Lower lobe of right lung (tissue), 2 donors: Measurements from ENCODE around the gene TARBP2. TPM values are rescaled to one million over a fixed set of nuclear protein-coding genes. Genes with fewer than 3 reads are reported as not detected.

ENCODE experiments used
- ATAC-seq, 2 donors: fragments of 200-7000 bp; cut with Tn5 transposase; one replicate each; pipeline ENCODE4 v1.9.1; 2020 to 2022; ENCODE audit warnings: mild to moderate bottlenecking in 2 of 2, moderate library complexity in 2 of 2
- DNase-seq: peaks from one replicate; pipeline ENCODE4 v3.0.0-alpha.2; 2020
- H3K27ac ChIP-seq: fragments of 200-600 bp; one replicate; pipeline ENCODE4 v1.8.0; 2022
- H3K27me3 ChIP-seq: fragments of 200-600 bp; one replicate; pipeline ENCODE4 v1.8.0; 2022; ENCODE audit warnings: low read depth
- H3K36me3 ChIP-seq: fragments of 200-600 bp; one replicate; pipeline ENCODE4 v1.8.0; 2022; ENCODE audit warnings: mild to moderate bottlenecking
- H3K4me1 ChIP-seq: fragments of 200-600 bp; one replicate; pipeline ENCODE4 v1.8.0; 2022
- H3K4me3 ChIP-seq: fragments of 200-600 bp; one replicate; pipeline ENCODE4 v1.8.0; 2022; ENCODE audit warnings: mild to moderate bottlenecking
- H3K9me3 ChIP-seq: fragments of 200-600 bp; one replicate; pipeline ENCODE4 v1.8.0; 2022
- intact Hi-C: fragments of 100-400 bp; cut with DNase I; formaldehyde crosslinking; loops from one replicate; pipeline ENCODE4 v1.11.0; 2022
- total RNA-seq: library from RNA; stranded (reverse); fragmentation: NEBNext Ultra II Directional; extraction: Animal tissue kit (Norgen Biotek cat#: 25700); gene quantifications from one replicate; pipeline ENCODE4 v1.2.1, GENCODE V29; 2021
- TF ChIP-seq, protein P1 (sequence below): fragments of 200-600 bp; IDR thresholded peaks from one replicate; pipeline ENCODE4 v1.8.0; 2022; ENCODE audit warnings: antibody characterized with exemption, mild to moderate bottlenecking
- donor health status: DM: no; HTN: yes; CAD: no; lungs with severe emphysema.

Gene TARBP2
- total RNA-seq, 1 donor from 2014 or later, result 34.3 TPM

DNA sequence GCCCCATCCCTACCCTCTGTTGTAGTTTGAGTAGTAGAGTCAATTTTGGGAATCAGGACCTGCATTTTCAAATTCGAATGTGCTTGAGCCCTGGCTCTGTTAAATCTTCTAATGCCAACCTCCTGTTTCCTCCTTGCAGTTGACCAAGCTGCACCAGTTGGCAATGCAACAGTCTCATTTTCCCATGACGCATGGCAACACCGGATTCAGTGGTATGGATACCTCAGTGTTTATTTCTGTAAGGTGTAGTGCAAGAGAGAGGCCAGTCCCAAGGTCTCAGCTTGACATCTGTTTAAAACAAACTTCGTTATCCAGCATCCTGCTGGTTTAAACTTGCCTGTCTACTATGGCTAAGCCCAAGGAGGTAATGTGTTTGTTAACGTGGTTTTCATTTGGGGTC is 34.0 kb upstream of the TARBP2 start:
- Histone ChIP-seq H3K4me1 (peaks cover 2% of the 10 kb centered on the region), H3K27ac (no peak overlapping the region), H3K27me3 (no peaks in the 10 kb centered on the region), H3K4me3 (no peak overlapping the region), H3K36me3 (peaks cover 100% of the 10 kb centered on the region), H3K9me3 (no peaks in the 10 kb centered on the region)
- intact Hi-C loops, result no loop called here
- no peak for DNase-seq
- no peak for ATAC-seq
- TF ChIP-seq, protein P1, sequence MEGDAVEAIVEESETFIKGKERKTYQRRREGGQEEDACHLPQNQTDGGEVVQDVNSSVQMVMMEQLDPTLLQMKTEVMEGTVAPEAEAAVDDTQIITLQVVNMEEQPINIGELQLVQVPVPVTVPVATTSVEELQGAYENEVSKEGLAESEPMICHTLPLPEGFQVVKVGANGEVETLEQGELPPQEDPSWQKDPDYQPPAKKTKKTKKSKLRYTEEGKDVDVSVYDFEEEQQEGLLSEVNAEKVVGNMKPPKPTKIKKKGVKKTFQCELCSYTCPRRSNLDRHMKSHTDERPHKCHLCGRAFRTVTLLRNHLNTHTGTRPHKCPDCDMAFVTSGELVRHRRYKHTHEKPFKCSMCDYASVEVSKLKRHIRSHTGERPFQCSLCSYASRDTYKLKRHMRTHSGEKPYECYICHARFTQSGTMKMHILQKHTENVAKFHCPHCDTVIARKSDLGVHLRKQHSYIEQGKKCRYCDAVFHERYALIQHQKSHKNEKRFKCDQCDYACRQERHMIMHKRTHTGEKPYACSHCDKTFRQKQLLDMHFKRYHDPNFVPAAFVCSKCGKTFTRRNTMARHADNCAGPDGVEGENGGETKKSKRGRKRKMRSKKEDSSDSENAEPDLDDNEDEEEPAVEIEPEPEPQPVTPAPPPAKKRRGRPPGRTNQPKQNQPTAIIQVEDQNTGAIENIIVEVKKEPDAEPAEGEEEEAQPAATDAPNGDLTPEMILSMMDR, result no peak

DNA sequence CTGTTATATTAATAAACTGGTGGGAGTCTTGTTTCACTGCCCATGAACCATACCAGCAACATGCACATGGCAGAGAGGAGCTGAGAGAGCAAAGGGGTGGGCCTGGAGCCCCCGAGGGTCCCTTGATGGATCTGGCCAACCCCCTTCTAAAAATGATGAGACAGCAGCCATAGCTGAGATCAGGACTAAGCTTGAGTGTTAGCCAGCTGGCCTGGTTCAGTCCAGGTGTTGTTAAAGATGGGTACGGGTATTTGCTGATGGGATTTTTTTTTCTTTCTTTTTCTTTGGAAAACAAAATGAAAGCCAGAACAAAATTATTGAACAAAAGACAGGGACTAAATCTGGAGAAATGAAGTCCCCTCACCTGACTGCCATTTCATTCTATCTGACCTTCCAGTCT is 33.2 kb upstream of the TARBP2 start:
- H3K27ac ChIP-seq, result no peak overlapping the region
- H3K4me1 ChIP-seq, result peaks cover 9% of the 10 kb centered on the region
- H3K36me3 ChIP-seq, result peaks cover 100% of the 10 kb centered on the region
- intact Hi-C loops, result no loop called here
- TF ChIP-seq, protein P1, result no peak
- no peaks in the 10 kb centered on the region for H3K9me3 ChIP-seq
- ATAC-seq, result no peak
- DNase-seq, result no peak
- H3K4me3 ChIP-seq, result no peak overlapping the region
- H3K27me3 ChIP-seq, result no peaks in the 10 kb centered on the region

DNA sequence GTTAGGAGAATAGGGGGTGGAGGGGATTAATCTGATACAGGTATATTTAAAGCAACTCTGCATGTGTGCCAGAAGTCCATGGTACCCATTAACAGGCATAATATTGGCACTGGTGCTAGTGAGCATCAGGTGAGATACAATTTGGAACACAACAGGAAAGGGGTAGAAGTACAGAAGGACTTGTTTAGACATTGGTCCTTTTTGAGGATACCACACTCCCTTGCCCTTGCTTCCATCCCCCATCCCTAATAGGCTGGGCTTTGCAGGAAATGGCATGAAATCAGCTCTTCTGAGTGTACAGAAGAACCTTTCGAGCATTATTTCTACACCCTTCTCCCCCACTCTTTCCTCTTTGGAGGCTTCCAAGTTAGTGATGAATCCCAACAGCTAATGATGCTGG is 32.8 kb upstream of the TARBP2 start:
- intact Hi-C loops, result no loop called here
- no peaks in the 10 kb centered on the region for H3K9me3 ChIP-seq
- TF ChIP-seq, protein P1, result no peak
- peaks cover 12% of the 10 kb centered on the region for H3K4me1 ChIP-seq
- no peak overlapping the region for H3K4me3 ChIP-seq
- H3K27me3 ChIP-seq, result no peaks in the 10 kb centered on the region
- no peak for ATAC-seq
- DNase-seq, result no peak
- peaks cover 100% of the 10 kb centered on the region for H3K36me3 ChIP-seq
- H3K27ac ChIP-seq, result no peak overlapping the region

DNA sequence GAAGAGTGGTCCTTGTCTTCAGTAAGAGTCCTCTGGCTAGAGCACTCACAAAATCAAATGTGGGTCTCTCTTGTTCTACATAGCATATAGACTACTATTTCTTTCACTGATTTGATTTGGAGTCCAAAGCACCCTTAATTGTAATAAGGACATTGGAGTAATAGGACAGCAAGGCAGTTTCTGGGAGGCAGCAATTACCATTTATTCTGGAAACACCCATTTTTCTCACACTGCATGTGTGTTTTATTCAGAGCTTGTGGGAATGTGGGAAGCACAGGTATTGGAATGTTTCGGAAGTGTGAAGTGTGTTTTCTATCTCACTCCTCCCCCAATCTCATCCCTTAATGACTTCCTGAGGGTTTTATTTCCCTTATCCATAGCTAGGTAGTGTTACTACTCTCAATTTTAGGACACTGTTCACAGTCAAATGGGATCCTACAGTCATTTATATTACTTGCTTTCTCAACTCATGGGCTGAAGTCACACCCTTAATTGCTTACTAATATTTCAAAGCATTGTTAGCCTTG is 29.0 kb upstream of the TARBP2 start:
- Histone ChIP-seq H3K4me1 (peaks cover 28% of the 10 kb centered on the region), H3K4me3 (no peak overlapping the region), H3K36me3 (peaks cover 100% of the 10 kb centered on the region), H3K27ac (no peak overlapping the region), H3K27me3 (no peaks in the 10 kb centered on the region), H3K9me3 (no peaks in the 10 kb centered on the region)
- ATAC-seq, result no peak
- TF ChIP-seq, protein P1, result no peak
- DNase-seq, result no peak
- intact Hi-C loops, result no loop called here

DNA sequence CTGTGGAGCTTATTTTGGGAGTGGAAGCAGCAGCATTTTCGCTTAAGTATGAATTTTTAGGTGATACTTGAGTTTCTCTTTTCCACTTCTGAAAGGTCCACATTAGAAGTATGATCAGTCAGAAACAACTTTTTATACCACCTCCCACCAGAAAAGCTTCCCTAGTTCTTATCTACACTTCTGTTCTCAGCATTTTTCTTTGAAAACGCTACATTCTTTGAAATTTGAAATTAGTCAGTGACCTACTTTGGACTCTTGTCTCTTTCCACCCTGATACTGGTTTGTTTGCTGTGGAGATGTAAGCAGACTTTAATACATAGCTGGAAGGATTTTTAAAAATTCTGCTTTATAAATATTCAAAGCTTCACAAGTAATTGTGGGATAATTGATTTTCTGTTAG is 27.0 kb upstream of the TARBP2 start:
- intact Hi-C loops, result no loop called here
- Histone ChIP-seq H3K27ac (no peak overlapping the region), H3K27me3 (no peaks in the 10 kb centered on the region), H3K4me3 (no peak overlapping the region), H3K9me3 (no peaks in the 10 kb centered on the region), H3K36me3 (peaks cover 100% of the 10 kb centered on the region), H3K4me1 (peaks cover 28% of the 10 kb centered on the region)
- DNase-seq, result no peak
- ATAC-seq, result no peak
- TF ChIP-seq, protein P1, result no peak

DNA sequence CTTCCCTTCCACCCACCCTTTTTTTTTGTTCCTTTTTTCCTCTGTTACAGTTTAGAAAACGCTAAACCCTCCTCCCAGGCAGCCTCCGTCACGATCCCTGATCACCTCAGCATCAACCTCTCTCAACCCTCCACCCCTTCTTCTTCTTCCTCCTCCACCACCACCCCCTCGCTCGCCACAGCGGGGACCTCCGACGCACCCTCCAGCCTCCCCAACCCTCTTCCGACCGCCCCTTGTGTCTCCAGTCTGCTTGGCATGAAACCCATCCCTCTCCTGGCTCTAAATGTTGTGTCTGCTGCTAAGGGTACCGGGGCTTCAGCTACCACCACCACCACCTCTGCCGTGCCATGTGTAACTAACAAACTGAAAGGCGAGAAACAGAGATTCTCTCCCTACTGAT is 26.3 kb upstream of the TARBP2 start:
- intact Hi-C loops, result no loop called here
- DNase-seq (no peak), ATAC-seq (no peak)
- Histone ChIP-seq H3K4me3 (no peak overlapping the region), H3K36me3 (peaks cover 100% of the 10 kb centered on the region), H3K27ac (no peak overlapping the region), H3K27me3 (no peaks in the 10 kb centered on the region), H3K4me1 (peaks cover 28% of the 10 kb centered on the region), H3K9me3 (no peaks in the 10 kb centered on the region)
- TF ChIP-seq, protein P1, result no peak
